T-helper 9 cell (primary cell): ENCODE results near the gene AUTS2.

ENCODE experiments used
- DNase-seq: peaks from one replicate; pipeline ENCODE4 v3.0.0-alpha.2; 2020

AUTS2 gene

DNA sequence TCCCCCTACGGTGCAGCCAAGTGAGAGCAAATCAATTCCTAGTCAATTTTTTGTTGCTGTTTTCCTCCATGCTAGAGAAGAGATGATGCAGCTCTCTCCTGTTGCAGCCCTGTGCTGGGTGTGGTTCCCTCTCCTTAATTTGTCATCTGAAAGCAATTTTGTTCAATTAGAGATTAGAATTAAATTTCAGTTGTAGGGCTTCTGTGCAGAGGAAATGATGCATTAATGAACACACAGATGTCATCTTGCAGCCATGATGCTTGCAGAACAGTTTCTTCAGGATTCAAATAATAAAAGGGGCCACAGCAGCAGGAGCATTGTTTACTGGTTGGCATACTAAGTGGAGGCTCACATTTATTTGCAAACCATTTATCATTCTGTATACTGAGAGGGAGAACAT lies 266.0 kb downstream of the AUTS2 start:
- no peak for DNase-seq

DNA sequence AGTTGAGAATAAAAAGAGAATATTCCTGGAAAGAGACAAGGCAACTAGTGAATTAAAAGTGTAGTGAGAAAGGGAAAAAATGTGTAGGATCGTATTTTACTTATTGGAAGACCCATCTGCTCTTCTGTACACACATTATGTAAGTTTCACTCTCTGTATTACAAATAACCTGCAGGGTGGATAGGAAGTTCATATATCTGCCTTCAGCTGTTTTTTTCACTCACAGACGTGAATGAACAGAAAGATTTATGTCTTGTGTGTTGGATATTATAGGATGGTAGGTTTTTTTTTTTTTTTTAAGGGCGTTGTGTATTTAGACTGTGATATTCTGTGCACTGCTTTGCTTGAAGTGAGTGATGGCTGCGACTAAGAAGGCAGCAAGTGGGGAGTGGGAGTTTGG lies 266.5 kb downstream of the AUTS2 start:
- no peak for DNase-seq

DNA sequence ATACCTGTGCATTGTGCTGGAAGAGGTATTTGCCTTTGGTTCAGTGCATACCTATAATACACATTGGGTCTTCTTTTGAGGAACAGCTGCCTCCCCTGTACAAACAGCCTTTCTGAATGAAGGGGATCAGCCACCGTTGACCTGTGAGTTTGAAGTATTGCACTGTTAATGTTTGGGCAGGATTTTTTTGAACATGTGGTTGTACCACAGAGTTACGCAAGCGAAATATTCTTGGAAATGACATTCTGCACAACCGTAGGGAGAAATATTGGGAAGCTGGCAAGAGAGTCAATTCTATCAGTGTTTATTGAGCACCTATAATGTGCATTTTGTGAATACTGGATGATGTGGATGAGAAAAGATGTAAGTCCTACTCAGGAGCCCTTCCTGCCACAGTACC lies 270.6 kb downstream of the AUTS2 start:
- no peak for DNase-seq

DNA sequence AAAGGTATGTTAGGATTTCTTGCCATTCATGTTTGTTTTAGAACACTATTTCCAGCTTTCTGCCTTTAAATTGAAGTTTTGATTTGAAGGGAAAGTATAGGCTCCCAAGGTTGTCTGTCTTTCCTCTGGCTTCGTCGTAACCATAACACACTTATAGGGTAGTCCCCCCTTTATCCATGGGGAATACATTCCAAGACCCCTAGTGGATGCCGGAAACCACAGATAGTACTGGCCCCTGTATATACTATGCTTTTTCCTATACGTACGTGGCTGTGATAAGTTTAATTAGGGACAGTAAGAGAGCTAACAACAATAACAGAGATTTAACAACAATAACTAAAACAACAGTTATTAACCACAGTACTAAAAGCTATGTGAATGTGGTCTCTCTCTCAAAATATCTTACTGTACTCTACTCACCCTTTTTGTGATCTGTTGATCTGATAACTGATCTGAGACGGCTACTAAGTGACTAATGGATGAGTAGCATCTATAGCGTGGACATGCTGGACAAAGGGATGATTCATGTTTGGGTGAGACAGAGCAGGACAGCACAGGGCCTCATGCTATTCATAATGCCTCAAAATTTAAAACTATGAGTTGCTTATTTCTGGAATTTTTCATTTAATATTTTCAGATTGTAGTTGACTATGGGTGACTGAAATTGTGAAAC lies 273.1 kb downstream of the AUTS2 start:
- DNase-seq, result no peak

DNA sequence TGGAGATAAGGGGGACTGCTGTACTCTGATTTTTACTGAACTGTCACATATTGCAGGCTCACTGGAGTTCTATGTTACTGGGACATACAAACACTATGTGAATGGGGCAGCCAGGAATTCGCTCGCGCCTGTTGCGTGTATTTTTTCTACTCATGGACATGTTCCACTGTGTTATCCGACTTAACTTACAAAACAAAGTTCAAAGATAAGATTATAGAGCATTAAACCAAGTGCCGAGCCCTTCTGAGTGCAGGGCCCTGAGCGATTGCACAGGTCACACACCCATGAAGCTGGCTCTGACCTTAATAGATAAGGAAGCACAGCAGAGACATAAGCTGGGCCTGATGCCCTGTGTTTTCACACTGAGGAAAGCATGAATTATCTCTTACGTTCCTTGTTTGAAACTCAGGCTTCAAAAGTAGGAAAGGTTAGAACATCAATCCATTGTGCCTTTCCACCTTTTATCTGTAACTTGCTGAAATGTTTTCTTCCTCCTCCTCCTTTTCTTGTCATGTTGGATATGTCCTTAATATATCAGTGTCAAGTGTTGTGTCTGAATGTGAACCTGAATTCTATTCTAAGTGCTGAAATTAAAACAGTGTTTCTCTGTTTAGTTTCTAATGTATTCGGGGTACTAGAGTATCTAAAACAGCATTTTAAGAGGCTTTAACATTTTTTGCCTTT lies 273.8 kb downstream of the AUTS2 start:
- DNase-seq, result no peak

DNA sequence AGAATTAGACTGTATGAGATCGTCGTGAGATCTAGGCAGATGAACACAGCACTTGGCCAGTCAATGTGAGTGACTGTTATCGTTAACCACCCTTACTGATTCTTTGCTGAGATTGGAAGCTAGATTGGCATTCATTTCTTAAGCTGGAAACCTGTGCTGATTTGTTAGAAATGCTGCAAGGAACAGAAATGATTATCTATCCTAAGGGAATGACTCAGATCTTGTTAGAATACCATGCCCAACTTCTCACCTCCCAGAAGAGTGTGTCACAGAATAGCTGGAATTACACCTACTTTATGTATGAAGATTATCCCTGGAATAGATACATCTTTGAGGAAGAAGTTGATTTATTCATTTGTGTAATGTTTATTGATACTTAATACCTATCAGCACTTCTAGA lies 275.2 kb downstream of the AUTS2 start:
- DNase-seq, result no peak

DNA sequence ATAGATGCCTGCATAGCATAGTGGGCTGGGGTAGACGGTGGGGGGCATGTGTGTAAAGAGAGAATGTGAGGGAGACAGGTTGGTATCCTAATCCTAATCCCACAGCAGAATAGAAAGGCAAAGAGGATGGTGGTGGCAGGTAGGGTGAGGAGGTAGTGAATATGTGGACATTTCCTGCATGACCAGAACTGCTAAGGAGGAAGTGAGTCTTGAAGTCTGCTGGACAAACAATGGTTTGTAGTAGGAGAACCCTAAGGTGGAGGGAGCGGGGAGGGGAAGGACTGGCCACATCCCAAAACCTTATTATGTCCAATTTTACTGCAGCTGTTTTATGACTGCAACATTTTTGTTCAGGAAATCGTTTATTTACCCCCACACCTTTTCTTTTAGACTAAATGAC lies 279.7 kb downstream of the AUTS2 start:
- DNase-seq, result no peak

DNA sequence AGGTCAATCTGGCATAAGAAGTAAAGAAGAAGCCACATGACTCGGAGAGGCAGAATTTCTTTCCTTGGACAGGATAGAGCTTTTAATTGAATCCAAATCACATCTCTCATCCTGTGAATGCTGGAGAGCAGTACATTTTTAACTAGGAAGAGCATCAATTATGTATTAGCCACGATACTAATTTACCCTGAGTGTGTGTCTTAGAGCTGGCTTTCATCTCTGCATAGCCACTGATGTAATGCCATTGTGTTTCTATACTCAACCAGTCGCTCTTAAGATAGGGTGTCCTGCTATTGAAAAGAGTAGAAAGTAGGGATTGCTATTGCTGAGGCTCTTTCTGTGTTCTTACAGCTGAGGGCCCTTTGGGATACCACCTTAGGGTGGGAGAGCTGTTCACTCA lies 280.3 kb downstream of the AUTS2 start:
- DNase-seq, result no peak

DNA sequence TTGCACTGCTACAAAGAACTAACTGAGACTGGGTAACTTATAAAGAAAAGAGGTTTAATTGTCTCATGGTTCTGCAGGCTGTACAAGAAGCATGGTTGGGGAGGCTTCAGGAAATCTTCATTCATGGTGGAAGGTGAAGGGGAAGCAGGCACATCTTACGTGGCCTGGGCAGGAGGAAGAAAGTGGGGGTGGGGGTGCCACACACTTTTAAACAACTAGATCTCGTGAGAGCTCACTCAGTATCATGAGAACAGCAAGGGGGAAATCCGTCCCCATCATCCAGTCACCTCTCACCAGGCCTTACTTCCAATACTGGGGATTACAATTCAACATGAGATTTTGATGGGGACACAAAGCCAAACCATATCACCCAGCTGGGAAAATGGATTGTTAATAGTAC lies 281.7 kb downstream of the AUTS2 start:
- no peak for DNase-seq

DNA sequence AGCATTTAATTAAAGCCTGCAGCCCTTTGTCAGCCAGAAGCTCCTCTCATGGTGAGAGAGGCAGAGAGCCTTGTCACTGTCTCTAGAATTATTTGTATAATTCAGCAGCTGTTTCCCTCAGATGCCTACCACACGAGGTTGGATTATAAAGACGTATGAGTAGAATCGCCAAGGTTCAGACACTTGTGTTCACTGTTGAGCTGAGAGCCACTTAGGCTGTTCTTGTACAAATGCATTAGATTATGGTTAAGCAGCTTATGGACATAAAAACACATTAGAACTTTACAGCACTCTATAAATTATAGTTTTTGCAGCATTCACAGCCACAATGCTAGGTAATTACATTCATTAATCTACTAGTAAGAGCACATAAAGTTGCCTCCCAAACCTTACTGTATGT lies 282.6 kb downstream of the AUTS2 start:
- DNase-seq, result no peak

DNA sequence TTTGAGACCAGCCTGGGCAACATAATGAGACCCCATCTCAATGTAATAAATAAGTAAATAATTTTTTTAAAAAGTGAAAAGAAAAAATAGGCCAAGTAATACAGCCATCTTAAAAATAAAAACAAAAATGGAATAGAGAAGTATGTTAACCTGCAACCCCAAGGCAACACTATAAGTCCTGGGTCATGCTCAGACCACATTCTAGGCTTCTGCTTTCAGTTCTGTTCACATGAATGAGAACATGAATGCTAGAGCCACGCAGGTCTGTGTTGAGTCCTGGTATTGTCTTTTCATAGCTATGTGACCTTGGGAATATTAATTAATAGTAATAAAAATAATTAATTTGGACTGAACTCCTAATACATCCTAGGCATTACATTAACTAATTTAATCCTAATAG lies 284.0 kb downstream of the AUTS2 start:
- DNase-seq, result no peak

DNA sequence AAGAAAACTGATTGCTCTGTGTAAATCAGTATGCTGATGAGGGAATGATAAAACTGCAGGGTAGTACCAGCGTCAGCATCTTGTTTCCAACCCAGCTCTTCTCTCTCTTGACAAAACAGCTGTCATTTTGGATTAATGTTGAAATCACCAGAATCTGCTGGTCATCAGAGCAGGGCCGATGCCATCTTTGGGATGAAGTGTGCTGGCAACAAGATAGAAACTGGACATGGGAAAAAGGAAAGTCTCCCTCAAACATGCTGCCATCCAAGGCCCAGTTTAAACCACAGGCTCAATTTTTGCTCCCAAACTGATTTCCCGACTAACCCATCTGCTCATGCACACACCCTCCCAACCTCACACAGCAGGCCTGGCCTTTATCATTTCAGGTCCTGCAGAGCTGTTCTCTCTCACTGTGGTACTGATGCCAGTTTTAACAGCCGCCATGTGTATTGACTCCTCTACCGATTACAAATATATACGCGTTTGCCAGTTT lies 285.2 kb downstream of the AUTS2 start:
- no peak for DNase-seq

DNA sequence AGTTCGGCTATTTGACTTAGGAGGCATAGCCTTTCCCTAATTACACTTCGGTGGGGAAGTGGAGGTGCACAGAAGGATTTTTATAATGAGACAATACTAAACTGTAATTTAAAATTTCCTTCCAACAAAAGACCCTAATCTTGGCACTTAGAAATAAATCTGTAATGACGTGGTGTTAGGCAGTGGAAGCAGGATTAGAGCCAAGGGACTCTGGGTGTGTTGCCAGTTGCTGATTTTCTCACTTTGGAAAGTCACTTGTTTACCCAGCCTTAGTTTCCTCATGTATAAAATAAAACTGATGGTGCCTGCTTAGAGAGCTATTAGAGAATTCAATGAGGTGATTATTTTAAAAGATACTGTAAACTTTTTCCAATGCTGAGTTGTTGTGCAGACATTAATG lies 287.2 kb downstream of the AUTS2 start:
- DNase-seq, result no peak

DNA sequence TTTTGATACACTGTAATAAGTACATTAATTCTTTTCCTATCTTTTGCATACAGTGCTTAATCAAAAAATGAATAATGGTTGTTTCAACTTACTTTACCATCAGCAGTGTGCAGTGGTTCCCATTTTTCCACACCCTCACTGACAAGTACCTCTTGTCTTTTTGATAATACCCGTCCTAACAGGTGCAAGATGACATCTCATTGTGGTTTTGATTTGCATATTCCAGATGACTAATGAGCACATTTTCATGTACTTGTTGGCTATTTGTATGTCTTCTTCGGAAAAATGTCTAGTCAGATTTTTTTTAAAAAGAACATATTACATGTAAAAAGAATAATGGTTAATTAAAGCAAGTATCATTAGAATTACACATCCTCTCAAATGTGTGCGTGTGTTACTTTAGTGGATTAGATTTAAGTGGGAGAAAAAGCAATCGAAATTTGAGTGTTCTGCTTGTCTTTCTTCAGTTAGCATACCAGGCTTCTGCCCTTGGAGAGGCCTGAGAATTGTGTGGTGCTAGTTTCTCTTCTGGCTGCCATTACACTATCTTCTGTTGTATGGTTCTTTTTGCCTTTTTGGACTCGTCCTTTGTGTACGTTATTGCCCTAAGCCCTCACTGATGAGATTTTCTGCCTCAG lies 291.2 kb downstream of the AUTS2 start:
- no peak for DNase-seq

DNA sequence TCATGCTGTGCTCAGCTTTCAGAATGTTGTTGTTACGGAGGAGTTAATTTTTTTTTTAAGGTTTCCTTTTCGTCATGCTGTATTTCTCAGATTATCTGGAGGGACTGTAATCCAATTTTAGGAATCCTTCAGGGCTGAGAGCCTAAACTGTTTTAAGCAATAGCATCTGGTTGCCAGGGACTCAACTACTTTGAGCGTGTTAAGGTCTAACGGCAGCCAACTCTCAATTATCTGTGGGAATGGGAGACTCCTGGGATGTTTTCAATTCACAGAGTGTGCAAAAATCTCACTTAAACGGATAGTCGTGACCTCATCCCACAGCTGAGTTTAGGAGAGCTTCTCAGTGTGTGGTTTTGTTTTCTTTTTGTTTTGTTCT lies 291.7 kb downstream of the AUTS2 start:
- no peak for DNase-seq

DNA sequence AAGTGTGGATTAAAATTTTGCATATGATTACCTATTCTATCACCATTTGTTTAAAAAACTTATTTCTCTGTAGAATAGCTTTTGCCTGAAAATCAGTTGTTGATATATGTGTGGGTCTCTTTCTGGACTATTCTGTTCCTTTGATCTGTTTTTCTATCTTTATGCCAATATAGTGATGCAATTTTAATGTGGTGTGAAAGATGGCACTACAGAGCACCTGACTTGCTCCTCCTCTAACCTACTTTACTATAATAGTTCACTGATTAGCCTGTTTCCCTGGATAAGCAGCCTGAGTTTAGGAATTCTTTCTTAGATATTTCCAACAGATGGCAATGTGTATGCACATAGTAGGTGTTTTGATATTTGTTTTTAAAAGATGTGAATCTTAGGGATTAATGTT lies 294.5 kb downstream of the AUTS2 start:
- no peak for DNase-seq

DNA sequence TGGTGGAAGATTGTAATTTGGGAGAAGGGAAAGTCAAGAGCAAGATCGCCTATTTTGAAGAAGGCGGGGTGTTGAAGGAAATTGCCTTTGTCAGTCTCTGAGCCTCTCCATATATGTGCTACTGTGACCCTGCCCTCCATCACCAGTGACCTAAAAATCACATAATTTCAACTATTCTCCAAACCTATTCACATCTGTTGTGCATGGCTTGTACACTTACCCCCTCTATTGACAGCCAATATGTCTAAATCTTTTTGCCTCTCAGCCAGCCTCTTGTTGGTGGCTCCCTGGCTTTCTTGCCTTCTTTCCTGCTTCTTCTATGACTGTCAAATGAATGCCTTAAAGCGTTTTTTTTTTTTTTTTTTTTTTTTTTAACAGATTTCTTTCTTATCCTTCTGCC lies 295.6 kb downstream of the AUTS2 start:
- DNase-seq, result no peak

DNA sequence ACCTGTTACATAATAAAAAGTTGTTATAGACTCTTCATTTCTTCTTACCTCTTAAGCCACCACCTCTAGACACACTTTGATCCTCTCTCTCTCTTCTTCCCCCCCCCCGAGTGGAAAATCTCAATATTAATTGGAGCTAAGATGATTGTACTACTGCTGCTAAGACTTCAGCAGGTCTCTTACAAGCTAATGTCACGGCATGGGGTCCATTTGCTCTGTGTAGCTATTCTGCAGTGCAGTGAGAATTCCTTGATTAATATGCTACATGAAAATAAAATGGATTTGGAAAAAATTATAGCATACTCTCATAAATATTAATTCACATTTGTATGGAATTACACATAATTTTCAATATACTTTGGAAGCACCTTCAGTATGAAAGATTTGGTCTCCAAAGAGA lies 297.2 kb downstream of the AUTS2 start:
- no peak for DNase-seq

DNA sequence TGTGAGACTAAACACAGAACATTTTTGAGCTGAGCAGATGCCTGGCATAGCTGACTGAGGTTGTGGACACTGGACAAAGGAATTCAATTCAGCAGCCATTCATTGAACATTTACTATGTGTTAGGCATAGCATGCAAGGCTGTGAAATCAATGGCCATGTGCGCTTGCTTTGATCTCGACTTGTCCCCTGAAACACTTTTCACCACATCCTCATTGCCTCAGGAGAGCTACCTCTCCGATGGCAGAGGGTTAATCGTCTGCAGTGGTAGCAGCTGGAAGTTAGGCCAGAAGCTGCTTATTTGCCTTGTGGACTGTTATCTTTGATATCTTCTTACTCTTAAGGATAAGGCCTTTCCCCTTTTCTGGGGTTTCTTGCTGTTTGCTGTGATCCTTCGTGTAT lies 297.8 kb downstream of the AUTS2 start:
- DNase-seq, result no peak

DNA sequence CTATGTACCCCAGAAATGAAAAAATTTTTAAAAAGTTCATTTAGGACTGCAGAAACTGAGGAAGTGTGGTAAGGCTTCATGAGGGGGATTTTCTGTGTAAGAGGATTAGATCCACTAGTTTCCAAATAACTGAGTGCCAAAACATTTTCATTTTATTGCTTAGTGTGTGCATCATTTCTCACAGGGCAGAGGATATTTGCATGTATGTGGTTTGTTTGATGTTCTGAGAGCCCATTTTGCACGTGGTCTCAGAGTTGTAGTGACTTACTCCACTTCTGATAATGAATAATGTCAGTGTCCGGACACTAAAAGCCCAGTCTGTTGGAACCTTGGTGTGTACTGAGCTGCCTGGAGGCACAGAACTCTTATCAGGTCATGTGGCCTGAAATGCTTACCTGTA lies 299.9 kb downstream of the AUTS2 start:
- DNase-seq, result no peak

DNA sequence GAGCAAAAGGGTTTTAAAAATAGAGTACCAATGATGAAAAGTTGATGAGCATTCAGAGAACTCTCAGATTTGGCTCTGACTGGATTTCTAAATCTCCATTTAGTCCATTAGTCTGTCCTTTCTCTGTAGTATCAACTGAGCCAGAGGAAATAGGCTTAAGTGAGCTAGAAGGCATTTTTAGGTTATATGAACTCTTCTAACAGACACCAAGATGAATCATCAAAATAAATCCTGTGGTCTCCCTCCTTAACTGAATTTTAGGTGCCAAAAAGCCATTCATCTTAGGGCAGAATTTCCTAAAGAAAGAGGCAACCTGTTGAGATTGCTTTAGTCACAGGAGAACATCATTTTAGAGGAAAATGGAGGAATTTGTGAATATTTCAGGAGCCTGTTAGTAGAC lies 305.1 kb downstream of the AUTS2 start:
- no peak for DNase-seq

DNA sequence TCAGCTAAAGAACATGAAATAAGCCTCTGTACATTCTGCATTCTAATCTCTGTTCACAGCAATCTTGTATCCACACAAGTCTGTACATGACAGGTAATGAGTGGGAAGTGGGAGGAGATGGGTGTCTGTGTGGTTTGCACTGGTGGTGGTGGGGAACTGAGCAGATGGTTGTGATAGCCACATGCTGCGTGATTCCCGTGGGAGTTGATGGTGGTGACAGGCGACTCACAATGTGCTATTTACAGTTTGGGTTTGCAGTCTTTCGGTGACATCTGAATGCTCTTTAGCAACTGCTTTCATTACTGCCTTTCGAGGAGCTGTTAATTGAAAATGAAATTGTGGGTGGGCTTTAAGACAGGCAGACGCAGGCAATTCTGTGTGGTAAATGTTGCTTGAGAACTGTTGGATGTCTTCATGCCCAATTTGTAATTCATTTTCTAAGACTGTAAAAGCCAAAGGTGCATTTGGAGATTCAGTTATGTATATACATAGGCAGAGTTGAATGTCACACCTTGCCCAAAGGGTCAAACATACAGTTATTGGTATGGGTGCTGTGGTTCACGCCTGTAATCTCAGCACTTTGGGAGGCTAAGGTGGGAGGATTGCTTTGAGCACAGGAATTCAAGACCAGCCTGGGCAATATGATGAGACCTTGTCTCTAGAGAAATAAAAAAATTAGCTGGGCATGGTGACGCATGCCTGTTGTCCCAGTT lies 308.2 kb downstream of the AUTS2 start:
- no peak for DNase-seq

DNA sequence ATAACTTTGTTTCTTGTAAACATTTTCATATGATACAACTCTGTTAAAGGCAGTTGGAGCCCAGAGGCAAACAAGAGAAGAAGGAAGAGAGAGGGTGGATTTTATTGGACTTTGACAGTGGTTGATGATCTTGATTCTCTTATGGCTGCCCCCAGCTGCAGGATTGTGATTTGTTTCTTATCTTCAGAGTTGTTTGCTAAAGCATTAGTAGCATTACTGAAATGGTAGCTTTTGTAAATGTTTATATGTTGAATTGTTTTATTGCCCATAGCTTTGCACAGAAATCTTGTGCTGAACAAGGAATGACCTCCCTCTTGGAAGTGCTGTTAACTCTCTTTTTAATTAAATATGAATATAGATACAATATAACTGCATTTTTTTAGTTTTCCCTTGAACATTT lies 309.4 kb downstream of the AUTS2 start:
- no peak for DNase-seq

DNA sequence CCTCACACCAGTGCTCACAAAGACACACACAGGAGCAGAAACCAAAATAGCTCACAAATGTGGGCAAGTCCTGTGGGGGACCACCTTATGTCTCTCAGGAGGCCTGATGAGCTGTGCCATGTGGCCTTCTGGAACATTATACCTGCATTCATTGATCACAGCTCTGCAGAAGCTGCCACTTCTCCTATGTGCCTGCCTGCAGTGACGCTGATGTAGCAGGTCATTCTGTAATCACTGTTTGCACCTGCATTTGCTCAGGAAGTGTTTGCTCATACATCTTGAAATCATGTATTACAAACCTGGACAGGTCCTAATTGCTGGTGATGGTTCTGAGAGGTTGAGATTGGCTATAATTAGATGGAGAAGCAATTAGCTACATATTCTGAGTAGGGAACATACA lies 310.2 kb downstream of the AUTS2 start:
- no peak for DNase-seq
